Dermis microvascular lymphatic vessel endothelial cell (primary cell): ENCODE measurements around the gene RPS6KL1. TPM values are rescaled to one million over a fixed set of nuclear protein-coding genes. Genes with fewer than 3 reads are reported as not detected.
"Not testable (repeated sequence)": the region's sequence is repeated elsewhere in the genome, so short reads cannot be mapped to it uniquely, and the experiment has no call there.

ENCODE experiments used
- DNase-seq, 2 donors: peaks; one replicate each; pipeline versions ENCODE4 v3.0.0 to v3.0.0-alpha.2; 2010; ENCODE audit warnings: low read depth in 2 of 2
- total RNA-seq: library from RNA; depleted of rRNA; stranded (reverse); fragments of >200 nt; gene quantifications from 2 replicates; pipeline ENCODE4 v1.2.1, GENCODE V29; 2014

Gene RPS6KL1
- total RNA-seq, 1 donor from 2014 or later = 5.6 TPM

- no peak for DNase-seq
Measured at GRCh38 chr14:74936151-74936550, 13.1 kb upstream of the RPS6KL1 start.

GRCh38 chr14:74935360-74935680 is 12.3 kb upstream of the RPS6KL1 start:
- peak in 1 of 2 donors; percentile 34 for DNase-seq

GRCh38 chr14:74934476-74935359 is 11.7 kb upstream of the RPS6KL1 start:
- DNase-seq = no peak

DNA sequence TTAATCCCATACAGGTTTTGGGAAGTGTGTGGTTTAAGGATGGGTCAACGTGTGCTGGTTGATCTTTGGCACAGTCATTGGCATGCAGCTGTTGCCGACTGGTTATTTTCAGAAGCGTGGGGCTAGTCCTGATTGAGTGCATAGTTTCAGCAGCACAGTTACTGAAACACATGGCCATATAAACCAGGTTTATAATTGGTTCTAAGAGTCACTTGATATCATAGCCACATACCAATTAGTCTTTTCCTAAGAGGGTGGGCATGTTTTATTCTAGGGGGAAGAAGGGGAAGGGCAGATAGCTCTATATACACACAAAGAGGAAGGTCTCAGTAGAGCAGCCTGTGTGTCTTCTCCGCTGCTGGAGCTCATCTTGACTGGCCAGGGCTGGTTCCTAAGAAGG is 11.0 kb upstream of the RPS6KL1 start:
- peak; percentile 35 to 55 for DNase-seq

DNA sequence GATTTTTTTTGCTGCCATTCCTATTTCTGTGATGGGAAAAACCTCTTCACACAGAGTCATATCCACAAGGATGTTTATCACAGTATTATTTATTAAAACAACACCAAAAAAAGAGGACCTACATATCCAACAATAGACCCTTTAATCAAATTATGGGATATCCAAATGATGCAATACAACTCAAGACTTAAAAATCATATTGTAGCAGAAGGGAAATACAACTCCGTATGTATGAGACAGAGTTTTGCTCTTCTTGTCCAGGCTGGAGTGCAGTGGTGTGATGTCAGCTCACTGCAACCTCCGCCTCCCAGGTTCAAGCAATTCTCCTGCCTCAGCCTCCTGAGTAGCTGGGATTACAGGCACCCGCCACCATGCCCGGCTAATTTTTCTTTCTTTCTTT is 9.9 kb upstream of the RPS6KL1 start:
- DNase-seq = not testable (repeated sequence)

DNA sequence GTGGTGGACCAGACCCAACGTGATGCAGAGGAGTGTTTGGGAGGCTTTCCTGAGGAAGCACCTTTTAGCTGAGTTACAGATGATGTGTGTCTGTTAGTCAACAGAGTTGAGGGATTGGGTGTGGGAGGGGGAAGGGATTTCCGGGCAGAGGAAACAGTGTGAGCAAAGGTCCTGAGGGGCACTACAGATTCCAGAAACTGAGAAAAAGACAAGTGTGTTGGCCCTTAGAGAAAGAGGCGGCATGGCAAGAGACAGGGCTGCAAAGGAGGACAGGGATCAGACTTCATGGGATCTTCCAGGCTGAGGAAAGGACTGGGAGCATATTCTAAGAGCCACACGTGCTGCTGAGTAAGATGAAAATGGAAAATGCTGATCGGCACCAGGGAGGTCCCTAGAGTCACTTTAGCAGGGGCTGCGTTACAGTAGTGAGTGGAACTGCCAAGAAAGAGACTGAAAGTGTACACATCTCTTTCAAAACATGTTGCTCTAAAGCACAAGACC is 9.4 kb upstream of the RPS6KL1 start:
- DNase-seq = peak; percentile 76 to 96

DNA sequence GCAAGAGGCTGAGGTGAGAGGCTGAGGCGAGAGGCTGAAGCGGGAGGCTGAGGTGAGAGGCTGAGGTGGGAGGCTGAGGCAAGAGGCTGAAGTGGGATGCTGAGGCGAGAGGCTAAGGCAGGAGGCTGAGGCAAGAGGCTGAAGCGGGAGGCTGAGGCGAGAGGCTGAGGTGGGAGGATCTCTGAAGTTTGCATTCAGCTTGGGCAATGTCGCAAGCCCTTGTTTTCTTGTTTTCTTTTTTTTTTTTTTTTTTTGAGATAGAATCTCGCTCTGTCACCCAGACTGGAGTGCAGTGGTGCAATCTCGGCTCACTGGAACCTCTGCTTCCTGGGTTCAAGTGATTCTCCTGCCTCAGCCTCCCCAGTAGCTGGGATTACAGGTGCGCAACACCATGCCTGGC is 8.7 kb upstream of the RPS6KL1 start:
- not testable (repeated sequence) for DNase-seq

DNA sequence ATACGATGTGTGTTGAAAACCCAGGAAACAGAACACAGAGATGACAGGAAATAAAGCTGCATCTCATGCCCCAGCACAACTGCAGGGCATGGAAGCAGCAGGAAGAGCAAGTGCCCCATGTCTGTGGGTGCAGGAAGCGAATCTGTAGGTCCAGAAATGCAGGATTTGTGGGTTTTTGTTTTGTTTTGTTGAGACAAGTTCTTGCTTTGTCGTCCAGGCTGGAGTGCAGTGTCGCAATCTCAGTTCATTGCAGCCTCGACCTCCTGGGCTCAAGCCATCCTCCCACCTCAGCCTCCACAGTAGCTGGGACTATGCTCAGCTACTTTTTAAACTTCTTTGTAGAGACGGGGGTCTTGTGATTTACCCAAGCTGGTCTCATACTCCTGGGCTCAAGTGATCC is 6.2 kb upstream of the RPS6KL1 start:
- no peak for DNase-seq

DNA sequence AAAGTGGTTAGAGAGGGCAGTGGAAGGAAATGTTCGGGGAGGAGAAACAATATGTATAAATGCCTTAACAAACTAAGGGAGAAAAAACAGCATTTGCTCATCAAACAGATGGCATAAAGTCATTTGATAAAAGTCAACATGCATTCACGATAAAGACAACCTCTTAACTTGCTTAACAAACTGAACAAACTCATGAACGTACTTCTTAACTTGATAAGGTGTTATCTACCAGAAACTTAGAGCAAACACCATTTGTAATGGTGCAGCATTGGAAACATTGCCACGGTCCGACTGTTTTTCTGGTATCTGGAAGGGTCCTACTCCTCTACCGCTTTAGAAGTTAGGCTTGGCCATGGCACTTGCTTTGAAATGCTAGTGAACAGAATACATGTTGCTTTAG is 4.2 kb upstream of the RPS6KL1 start:
- DNase-seq = no peak

DNA sequence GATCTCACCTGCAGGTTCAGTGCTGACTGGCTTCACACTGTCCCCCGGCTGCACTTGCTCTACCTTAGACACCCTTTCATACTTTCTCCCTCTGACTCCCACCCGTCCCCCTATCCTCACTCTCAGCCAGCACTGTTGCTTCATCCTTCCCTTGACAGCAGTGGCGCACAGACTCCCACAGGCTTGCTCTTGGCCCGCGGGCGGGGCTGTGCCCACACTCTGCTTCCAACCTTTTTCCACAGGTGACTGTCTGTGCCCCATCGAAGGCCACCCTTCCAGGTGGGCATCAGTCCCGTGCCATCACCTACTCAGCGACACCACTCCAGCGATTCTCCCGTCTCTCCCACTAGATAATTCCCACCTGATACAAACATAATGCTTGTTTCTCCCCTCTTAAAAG is 1.0 kb upstream of the RPS6KL1 start:
- no peak for DNase-seq

DNA sequence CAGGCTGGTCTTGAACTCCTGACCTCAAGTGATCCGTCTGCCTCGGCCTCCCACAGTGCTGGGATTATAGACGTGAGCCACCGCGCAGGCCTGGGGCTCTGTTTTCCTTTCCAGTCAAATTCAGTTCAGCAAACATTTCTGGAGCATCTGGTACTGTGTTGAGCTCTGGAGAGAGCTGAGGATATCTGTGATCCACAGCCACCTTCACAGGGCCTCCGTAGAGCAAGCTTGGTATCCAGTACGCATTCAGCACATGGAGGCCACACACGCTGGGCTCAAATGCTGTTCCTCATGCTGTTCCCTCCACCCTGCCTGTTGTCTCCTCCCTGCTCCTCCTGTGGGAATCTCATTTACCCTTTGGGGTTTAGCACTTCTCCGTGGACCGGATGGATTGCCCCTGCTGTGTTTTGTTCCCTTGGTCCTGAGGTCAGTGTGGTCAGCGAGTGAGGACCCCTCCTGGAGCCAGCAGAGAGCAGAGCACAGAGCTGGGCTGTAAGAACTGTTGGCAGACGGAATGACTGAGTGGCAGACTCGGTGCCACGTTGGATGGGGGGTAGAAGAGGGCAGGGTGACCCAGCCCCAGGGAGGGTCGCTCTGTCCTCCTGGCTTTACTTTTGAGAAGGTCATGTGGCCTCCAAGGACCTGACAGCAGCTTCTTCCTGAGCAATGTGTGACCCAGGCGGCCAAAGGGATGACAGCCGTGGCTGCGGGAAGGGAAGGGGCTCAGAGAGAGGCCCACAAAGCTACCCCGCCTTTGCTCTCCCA is 891 bp downstream of the RPS6KL1 start:
- DNase-seq = no peak

- no peak for DNase-seq
Measured at GRCh38 chr14:74921053-74921620, 1.9 kb downstream of the RPS6KL1 start.

GRCh38 chr14:74920281-74920680 is 2.8 kb downstream of the RPS6KL1 start:
- DNase-seq = no peak

DNA sequence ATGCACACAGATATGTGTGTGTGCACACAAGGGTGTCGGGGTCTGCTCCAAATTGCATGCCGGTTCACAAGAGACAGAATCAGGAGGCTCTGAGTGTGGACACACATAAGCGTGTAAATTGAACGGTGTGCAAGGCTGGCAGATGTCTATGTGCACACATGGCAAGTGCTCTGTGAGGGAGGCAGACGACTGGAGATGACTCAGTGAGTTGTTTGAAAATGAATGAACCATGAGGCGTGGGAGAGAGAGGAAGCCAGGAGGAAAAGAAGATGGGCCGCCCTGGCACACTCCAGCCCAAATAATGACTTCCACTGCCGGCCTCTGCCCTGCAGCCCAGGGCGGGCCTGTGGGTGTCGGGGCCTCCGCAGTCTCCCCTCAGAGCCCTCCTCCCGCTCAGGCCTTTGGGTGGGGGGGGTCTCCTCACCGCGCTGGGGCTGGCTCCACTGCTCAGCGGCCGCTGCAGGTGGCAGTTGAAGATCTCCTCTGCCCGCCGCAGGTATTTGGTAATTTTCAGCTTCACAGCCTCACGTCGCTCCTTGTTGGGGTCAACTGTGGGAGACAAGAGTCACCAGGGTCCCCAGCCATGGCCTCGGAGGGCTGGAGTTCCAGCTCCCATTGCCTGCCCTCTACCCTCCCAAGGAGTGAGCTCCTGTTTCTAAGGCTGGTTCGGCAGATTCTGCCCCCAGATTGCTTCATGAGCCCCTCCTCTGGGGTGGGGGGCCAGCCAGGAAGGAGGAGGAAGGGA is 3.5 kb downstream of the RPS6KL1 start:
- no peak for DNase-seq

GRCh38 chr14:74918380-74918779 is 4.7 kb downstream of the RPS6KL1 start:
- no peak for DNase-seq

DNA sequence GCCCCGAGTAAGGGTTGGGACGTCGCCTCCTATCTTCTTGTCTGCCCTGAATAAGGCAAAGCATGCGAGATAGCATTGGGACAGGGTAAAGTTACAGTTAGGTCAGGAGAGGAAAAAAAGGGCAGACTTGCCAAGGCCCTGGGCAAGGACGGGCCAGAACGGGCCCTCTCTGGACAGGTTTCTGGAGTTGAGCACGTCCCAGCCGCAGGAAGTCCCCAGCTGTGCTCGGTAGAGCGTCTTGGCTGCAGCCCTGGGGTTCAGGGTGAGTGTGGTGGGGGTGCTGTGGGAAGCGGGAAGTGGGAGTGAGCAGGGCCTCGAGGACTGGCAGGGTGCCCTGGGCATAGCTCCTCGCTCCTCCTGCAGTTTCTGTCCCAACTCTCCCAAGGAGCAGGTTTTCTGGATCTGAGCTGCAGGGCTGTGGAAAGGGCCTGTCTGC is 5.4 kb downstream of the RPS6KL1 start:
- DNase-seq = no peak

- DNase-seq = no peak
Measured at GRCh38 chr14:74917178-74917543, 5.9 kb downstream of the RPS6KL1 start.

DNA sequence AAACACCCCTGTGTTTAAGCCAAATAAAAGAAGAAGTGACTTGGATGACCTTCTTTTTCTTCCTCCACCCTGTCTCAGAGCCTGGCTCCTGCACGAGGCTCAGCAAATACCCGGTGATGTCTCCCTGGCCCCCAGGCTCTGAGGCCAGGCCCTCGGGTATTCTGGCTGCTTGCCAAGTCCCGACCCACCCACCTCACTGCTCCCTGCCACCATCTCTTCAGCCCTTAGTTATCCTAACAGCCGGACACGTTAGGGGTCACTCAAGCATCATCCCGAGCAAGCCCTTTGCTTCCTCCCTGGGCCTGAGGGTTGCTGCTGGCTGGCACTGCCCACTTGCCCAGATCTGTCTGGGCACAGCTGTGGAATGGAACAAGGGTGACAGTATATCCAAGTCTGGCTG is 7.2 kb downstream of the RPS6KL1 start:
- no peak for DNase-seq

DNA sequence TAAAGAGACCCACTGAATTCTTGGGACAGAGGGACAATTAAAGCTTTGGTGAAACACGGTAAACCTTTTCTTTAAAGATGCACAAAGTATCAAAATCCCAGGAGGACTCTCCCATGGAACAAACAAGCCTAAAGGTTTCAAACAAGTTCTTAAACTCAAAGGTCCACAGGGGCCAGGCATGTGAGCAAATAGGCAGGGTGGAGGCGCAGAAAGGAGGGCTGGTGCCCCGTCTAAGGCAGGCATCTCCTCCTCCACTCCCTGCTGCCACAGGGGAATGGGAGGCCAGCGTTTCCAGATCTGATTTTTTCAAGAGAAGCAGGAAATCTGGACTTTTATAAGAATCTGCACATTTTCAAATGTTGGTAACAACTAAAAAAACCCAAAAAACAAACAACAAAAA is 7.6 kb downstream of the RPS6KL1 start:
- DNase-seq = no peak

- DNase-seq = peak; percentile 64 to 77
Measured at GRCh38 chr14:74913986-74914573, 9.0 kb downstream of the RPS6KL1 start.

DNA sequence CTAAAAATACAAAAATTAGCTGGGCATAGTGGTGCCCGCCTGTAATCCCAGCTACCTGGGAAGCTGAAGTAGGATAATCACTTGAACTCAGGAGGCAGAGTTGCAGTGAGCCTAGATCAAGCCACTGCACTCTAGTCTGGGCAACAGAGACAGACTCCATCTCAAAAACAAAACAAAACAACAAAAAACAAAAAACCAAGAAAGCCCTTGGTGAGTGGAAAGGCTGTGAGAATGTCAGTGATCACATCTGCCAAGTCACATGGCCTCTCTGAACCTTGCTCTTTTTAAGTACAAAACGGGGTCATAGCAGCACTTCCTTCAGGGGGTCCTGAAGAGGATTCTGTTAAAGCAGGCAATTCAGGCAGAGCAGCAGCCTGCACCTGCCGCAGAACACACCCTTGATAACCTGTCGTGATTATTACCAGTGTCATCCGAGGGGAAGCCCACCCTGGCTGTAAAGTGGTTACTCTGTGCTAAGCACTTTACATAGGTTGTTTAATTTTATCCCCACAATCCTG is 9.6 kb downstream of the RPS6KL1 start:
- DNase-seq = no peak
